ENCODE results near the gene TMBIM6. TPM values are rescaled to one million over a fixed set of nuclear protein-coding genes. Genes with fewer than 3 reads are reported as not detected.
"Not testable (repeated sequence)": the region's sequence is repeated elsewhere in the genome, so short reads cannot be mapped to it uniquely, and the experiment has no call there.

TMBIM6 gene
- total RNA-seq, 6 experiments from 2014 or later, result 471 to 545 (median 497) TPM

GRCh38 chr12:49720214-49720613 lies 21.1 kb upstream of the TMBIM6 start:
- Mint-ChIP-seq H3K4me1 (ENCODE audit: low read depth) (peaks cover 5% of the 10 kb centered on the region), H3K4me3 (no peak overlapping the region), H3K27me3 (ENCODE audit: insufficient read depth) (peaks cover 13% of the 10 kb centered on the region; the same call in 1 of the 2 replicates), H3K27ac (no peak overlapping the region), H3K9me3 (no peaks in the 10 kb centered on the region), H3K36me3 (ENCODE audit: low read depth) (no peaks in the 10 kb centered on the region)
- peak; percentile 41 for TF ChIP-seq CTCF (IDR thresholded peaks at IDR 0.05)
- no peak for DNase-seq

GRCh38 chr12:49721355-49721754 lies 20.0 kb upstream of the TMBIM6 start:
- H3K9me3 Mint-ChIP-seq; H3K36me3 Mint-ChIP-seq (ENCODE audit: low read depth); H3K27ac Mint-ChIP-seq; H3K4me1 Mint-ChIP-seq (ENCODE audit: low read depth); H3K4me3 Mint-ChIP-seq; DNase-seq: not testable (repeated sequence)
- H3K27me3 Mint-ChIP-seq (ENCODE audit: insufficient read depth), result peaks cover 18% of the 10 kb centered on the region

- peaks cover 18% of the 10 kb centered on the region for H3K27me3 Mint-ChIP-seq (ENCODE audit: insufficient read depth)
- no peaks in the 10 kb centered on the region for H3K4me1 Mint-ChIP-seq (ENCODE audit: low read depth)
- no peaks in the 10 kb centered on the region for H3K36me3 Mint-ChIP-seq (ENCODE audit: low read depth)
- TF ChIP-seq CTCF (IDR thresholded peaks at IDR 0.05), result no peak
- no peaks in the 10 kb centered on the region for H3K9me3 Mint-ChIP-seq
- no peak overlapping the region for H3K27ac Mint-ChIP-seq
- H3K4me3 Mint-ChIP-seq, result no peak overlapping the region
- no peak for DNase-seq
Measured at GRCh38 chr12:49728446-49728845, 12.9 kb upstream of the TMBIM6 start.

DNA sequence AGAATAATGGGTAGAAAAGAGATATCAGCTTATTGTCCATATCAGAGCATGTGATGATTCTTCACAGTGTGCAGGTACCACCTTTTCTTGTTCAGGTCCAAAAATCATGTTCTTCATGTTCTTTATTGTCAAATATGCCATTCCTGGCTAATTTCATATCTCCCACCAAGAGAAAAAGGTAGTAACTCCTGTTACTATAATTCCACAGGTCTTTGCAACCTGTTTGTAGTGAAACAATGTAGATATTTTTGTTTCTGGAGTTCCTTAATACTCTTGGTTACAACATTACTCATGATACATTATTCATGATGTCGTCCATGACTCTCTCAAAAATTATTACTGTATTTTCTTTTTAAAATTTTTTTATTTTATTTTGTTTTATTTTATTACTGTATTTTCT lies 11.3 kb upstream of the TMBIM6 start:
- DNase-seq, result no peak
- peaks cover 14% of the 10 kb centered on the region for H3K27me3 Mint-ChIP-seq (ENCODE audit: insufficient read depth)
- H3K9me3 Mint-ChIP-seq, result no peaks in the 10 kb centered on the region
- no peak overlapping the region for H3K4me3 Mint-ChIP-seq
- no peaks in the 10 kb centered on the region for H3K36me3 Mint-ChIP-seq (ENCODE audit: low read depth)
- no peak overlapping the region for H3K27ac Mint-ChIP-seq
- no peaks in the 10 kb centered on the region; the same call in 1 of the 2 replicates for H3K4me1 Mint-ChIP-seq (ENCODE audit: low read depth)
- no peak for TF ChIP-seq CTCF (IDR thresholded peaks at IDR 0.05)

- Mint-ChIP-seq H3K27me3 (ENCODE audit: insufficient read depth) (peaks cover 11% of the 10 kb centered on the region), H3K4me1 (ENCODE audit: low read depth) (no peaks in the 10 kb centered on the region; the same call in 1 of the 2 replicates), H3K9me3 (no peaks in the 10 kb centered on the region), H3K36me3 (ENCODE audit: low read depth) (no peaks in the 10 kb centered on the region), H3K4me3 (no peak overlapping the region), H3K27ac (no peak overlapping the region)
- DNase-seq, result no peak
- TF ChIP-seq CTCF (IDR thresholded peaks at IDR 0.05), result no peak
Measured at GRCh38 chr12:49730568-49731101, 10.7 kb upstream of the TMBIM6 start.

DNA sequence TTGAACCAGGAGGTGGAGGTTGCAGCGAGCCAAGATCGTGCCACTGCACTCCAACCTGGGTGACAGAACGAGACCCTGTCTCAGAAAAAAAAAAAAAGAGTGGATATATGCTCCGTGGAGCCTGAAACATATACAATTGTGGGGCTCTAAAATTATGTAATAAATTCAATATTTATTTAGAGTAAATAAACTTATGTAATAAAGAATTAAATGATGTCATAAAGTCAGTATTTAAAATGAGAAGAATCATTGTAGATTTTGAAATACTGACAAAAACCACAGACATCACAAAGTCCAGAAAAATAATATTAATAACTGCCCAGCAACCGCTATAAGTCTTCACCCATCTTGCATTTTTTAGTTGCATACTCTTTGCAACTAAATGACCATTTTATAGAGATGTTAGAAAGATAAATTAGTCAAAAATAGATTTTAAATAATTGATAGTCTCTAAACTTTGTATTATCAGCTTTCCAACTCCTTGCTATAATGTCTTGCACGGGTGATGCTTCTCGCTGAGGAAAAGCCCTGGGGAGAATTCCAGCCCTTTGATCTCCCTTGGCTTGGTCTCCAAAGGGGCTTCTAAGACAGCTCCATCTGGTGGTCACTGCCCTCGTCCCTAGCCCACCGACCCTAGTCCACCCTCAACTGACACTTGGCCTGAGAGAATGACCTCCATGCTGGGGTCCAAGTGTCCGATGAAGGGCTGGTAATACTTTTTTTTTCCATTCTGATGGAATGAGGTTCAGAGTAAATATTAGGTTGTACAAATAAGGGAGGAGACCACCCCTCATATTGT lies 7.9 kb upstream of the TMBIM6 start:
- H3K27ac Mint-ChIP-seq, result no peak overlapping the region
- peak; percentile 29; the same call in 1 of the 2 replicates for TF ChIP-seq CTCF (IDR thresholded peaks at IDR 0.05)
- no peaks in the 10 kb centered on the region for H3K9me3 Mint-ChIP-seq
- peaks cover 10% of the 10 kb centered on the region for H3K27me3 Mint-ChIP-seq (ENCODE audit: insufficient read depth)
- no peak overlapping the region for H3K4me3 Mint-ChIP-seq
- peaks cover 7% of the 10 kb centered on the region for H3K4me1 Mint-ChIP-seq (ENCODE audit: low read depth)
- H3K36me3 Mint-ChIP-seq (ENCODE audit: low read depth), result no peaks in the 10 kb centered on the region
- DNase-seq, result no peak

DNA sequence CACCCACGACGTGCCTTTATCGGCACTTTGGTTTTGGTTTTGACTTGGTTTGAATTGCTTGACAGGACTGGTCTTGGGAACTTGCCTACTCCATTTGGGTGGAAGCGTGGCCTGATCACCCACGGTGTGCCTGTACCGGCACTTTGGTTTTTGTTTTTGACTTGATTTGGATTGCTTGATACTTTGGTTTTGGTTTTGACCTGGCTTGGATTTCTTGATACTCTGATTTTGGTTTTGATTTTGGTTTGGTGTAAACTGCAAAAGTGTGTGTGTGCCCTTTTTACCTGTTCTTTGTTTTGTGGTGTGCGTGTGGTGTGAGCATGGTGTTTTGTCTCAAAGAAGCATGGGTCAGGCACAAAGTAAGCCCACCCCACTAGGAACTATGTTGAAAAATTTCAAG lies 6.5 kb upstream of the TMBIM6 start:
- H3K4me1 Mint-ChIP-seq (ENCODE audit: low read depth), result peaks cover 22% of the 10 kb centered on the region
- H3K9me3 Mint-ChIP-seq; H3K36me3 Mint-ChIP-seq (ENCODE audit: low read depth); H3K27ac Mint-ChIP-seq; H3K27me3 Mint-ChIP-seq (ENCODE audit: insufficient read depth); DNase-seq; H3K4me3 Mint-ChIP-seq: not testable (repeated sequence)

- peaks cover 39% of the 10 kb centered on the region for H3K4me1 Mint-ChIP-seq (ENCODE audit: low read depth)
- peaks cover 20% of the 10 kb centered on the region for H3K36me3 Mint-ChIP-seq (ENCODE audit: low read depth)
- peak overlapping the region; percentile 67 for H3K27ac Mint-ChIP-seq
- H3K4me3 Mint-ChIP-seq; H3K9me3 Mint-ChIP-seq; H3K27me3 Mint-ChIP-seq (ENCODE audit: insufficient read depth): not testable (repeated sequence)
- DNase-seq, result peak; percentile 48
Measured at GRCh38 chr12:49738721-49739120, 2.6 kb upstream of the TMBIM6 start.

DNA sequence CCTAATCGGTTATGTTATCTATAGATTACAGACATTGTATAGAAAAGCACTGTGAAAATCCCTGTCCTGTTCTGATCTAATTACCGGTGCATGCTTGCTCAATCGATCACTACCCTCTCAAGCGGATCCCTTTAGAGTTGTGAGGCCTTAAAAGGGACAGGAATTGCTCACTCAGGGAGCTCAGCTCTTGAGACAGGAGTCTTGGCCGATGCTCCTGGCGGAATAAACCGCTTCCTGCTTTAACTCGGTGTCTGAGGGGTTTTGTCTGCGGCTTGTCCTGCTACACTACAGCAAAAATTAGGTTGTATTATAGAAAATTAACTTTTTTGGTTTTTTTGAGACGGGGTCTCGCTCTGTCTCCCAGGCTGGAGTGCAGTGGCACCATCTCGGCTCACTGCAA lies 1.1 kb upstream of the TMBIM6 start:
- H3K36me3 Mint-ChIP-seq (ENCODE audit: low read depth), result peaks cover 31% of the 10 kb centered on the region
- H3K4me3 Mint-ChIP-seq; H3K9me3 Mint-ChIP-seq; H3K27ac Mint-ChIP-seq; DNase-seq; H3K27me3 Mint-ChIP-seq (ENCODE audit: insufficient read depth): not testable (repeated sequence)
- peaks cover 54% of the 10 kb centered on the region for H3K4me1 Mint-ChIP-seq (ENCODE audit: low read depth)
